Subcutaneous abdominal adipose tissue (tissue), 5 donors: Measurements from ENCODE around the gene BRICD5.

Experiments
- H3K27ac ChIP-seq: one replicate; pipeline ENCODE4 v1.7.0; 2013; ENCODE audit warnings: low read depth, mild to moderate bottlenecking, inconsistent platforms, low read length, moderate library complexity
- H3K27me3 ChIP-seq, 5 donors: one replicate each; pipeline ENCODE4 v1.7.0; 2013; ENCODE audit warnings: low read length in 5 of 5, inconsistent platforms in 1 of 5; ENCODE audit not compliant: control insufficient read depth in 5 of 5, insufficient read depth in 4 of 5
- H3K36me3 ChIP-seq, 5 donors: one replicate each; pipeline ENCODE4 v1.7.0; 2013; ENCODE audit warnings: low read length in 5 of 5; ENCODE audit not compliant: control insufficient read depth in 5 of 5, insufficient read depth in 5 of 5
- H3K4me1 ChIP-seq, 5 donors: one replicate each; pipeline ENCODE4 v1.7.0; 2013; ENCODE audit warnings: low read length in 5 of 5, mild to moderate bottlenecking in 3 of 5, moderate library complexity in 1 of 5; ENCODE audit not compliant: control insufficient read depth in 5 of 5, insufficient read depth in 5 of 5
- H3K4me3 ChIP-seq, 5 donors: one replicate each; pipeline ENCODE4 v1.7.0; 2013; ENCODE audit warnings: low read length in 5 of 5, low read depth in 1 of 5
- H3K9ac ChIP-seq, 5 donors: one replicate each; pipeline ENCODE4 v1.7.0; 2013; ENCODE audit warnings: low read length in 5 of 5, mild to moderate bottlenecking in 4 of 5, moderate library complexity in 3 of 5
- H3K9me3 ChIP-seq, 5 donors: one replicate each; pipeline ENCODE4 v1.7.0; 2013; ENCODE audit warnings: low read length in 5 of 5; ENCODE audit not compliant: control insufficient read depth in 5 of 5
- donor health status: healthy.
- donor health status: healthy.
- donor health status: healthy.
- donor health status: healthy.
- donor health status: healthy.

Gene BRICD5

GRCh38 chr16:2178321-2179106, 32.1 kb downstream of the BRICD5 start:
- Histone ChIP-seq H3K27me3 (peaks cover 0 to 3% (median 0%) of the 10 kb centered on the region in 5 donors), H3K4me3 (no peak overlapping the region), H3K9me3 (peaks cover 0 to 6% (median 0%) of the 10 kb centered on the region in 5 donors), H3K27ac (no peak overlapping the region), H3K4me1 (no peaks in the 10 kb centered on the region), H3K36me3 (peaks cover 0 to 43% (median 39%) of the 10 kb centered on the region in 5 donors), H3K9ac (no peak overlapping the region)

GRCh38 chr16:2177561-2177960, 33.1 kb downstream of the BRICD5 start:
- Histone ChIP-seq H3K9me3 (peaks cover 0 to 6% (median 0%) of the 10 kb centered on the region in 5 donors), H3K9ac (no peak overlapping the region), H3K36me3 (peaks cover 0 to 52% (median 46%) of the 10 kb centered on the region in 5 donors), H3K4me1 (no peaks in the 10 kb centered on the region), H3K27ac (no peak overlapping the region), H3K27me3 (peaks cover 0 to 3% (median 0%) of the 10 kb centered on the region in 5 donors), H3K4me3 (no peak overlapping the region)

GRCh38 chr16:2177101-2177500, 33.6 kb downstream of the BRICD5 start:
- H3K9ac ChIP-seq: no peak overlapping the region
- no peaks in the 10 kb centered on the region for H3K4me1 ChIP-seq
- H3K4me3 ChIP-seq: no peak overlapping the region
- H3K36me3 ChIP-seq: peaks cover 0 to 55% (median 48%) of the 10 kb centered on the region in 5 donors
- H3K27ac ChIP-seq: no peak overlapping the region
- peaks cover 0 to 3% (median 0%) of the 10 kb centered on the region in 5 donors for H3K27me3 ChIP-seq
- peaks cover 0 to 4% (median 0%) of the 10 kb centered on the region in 5 donors for H3K9me3 ChIP-seq

DNA sequence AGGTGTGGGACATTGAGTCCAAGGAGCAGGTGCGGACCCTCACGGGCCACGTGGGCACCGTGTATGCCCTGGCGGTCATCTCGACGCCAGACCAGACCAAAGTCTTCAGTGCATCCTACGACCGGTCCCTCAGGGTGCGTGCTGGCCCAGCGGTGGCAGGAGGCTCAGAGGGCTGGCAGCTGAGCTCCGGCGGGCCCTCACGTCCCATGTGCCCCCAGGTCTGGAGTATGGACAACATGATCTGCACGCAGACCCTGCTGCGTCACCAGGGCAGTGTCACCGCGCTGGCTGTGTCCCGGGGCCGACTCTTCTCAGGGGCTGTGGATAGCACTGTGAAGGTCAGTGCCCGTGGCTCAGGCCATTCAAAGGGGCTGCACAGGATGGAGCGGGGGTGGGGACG, 34.6 kb downstream of the BRICD5 start:
- H3K9me3 ChIP-seq: no peaks in the 10 kb centered on the region
- no peak overlapping the region for H3K9ac ChIP-seq
- peaks cover 0 to 7% (median 0%) of the 10 kb centered on the region in 5 donors for H3K4me1 ChIP-seq
- peaks cover 0 to 66% (median 58%) of the 10 kb centered on the region in 5 donors for H3K36me3 ChIP-seq
- H3K27me3 ChIP-seq: peaks cover 0 to under 1% (median 0%) of the 10 kb centered on the region in 5 donors
- no peak overlapping the region for H3K4me3 ChIP-seq
- H3K27ac ChIP-seq: no peak overlapping the region

DNA sequence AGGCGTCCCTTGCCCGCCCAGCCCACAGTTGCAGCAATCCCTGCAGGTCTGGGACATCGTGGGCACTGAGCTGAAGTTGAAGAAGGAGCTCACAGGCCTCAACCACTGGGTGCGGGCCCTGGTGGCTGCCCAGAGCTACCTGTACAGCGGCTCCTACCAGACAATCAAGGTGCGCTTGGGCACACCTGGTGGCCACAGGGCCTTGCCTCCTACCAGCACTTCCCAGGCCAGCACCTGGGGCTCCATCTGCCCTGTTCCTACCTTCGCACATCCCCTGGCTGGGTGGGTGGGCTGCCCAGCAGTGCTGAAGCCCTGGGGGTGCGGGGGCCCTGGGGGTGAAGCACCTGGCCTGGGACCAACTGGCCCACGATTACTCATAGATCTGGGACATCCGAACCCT, 35.2 kb downstream of the BRICD5 start:
- no peak overlapping the region for H3K4me3 ChIP-seq
- H3K9me3 ChIP-seq: no peaks in the 10 kb centered on the region
- H3K9ac ChIP-seq: no peak overlapping the region
- peaks cover 0 to 70% (median 60%) of the 10 kb centered on the region in 5 donors for H3K36me3 ChIP-seq
- peaks cover 0 to 7% (median 0%) of the 10 kb centered on the region in 5 donors for H3K4me1 ChIP-seq
- H3K27me3 ChIP-seq: no peaks in the 10 kb centered on the region
- no peak overlapping the region for H3K27ac ChIP-seq

DNA sequence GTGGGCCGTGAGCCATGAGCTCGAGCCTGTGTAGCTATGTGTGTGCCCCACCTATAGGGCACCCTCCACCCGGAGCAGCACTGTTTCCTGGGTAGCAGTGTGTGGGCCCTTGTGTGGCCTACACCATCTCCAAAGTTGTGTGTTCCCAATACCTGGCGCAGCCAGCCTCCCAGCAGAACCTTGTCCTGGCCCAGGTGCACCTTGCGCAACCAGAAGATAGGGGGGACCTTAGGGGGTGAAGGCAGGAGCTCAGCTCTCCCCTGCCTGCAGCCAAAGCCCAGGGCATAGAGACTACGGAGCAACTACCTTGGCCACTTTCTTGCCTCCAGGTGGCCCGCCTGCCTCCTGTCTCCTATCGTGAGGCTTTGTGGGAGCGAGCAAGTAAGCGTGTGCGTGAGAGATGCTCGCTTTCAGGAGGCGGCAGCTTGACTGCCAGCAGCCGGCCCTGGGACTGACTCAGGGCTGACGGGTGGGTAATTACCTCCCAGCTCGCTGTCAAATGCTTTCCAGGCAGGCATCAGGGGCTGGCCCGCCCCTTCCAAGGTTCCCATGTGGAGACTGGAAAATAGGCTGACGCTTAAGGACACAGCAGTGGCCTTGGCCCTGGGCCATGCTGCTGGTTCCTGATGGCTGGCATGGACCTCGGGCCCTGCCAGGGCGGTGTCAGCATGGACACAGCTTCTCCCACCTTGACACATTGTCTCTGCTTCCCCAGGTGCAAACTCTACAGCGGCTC, 36.1 kb downstream of the BRICD5 start:
- Histone ChIP-seq H3K36me3 (peaks cover 0 to 71% (median 60%) of the 10 kb centered on the region in 5 donors), H3K4me1 (peaks cover 0 to 12% (median 2%) of the 10 kb centered on the region in 5 donors)

GRCh38 chr16:2173916-2174315, 36.7 kb downstream of the BRICD5 start:
- Histone ChIP-seq H3K9ac (no peak overlapping the region), H3K4me1 (peaks cover 0 to 18% (median 8%) of the 10 kb centered on the region in 5 donors), H3K27ac (no peak overlapping the region), H3K27me3 (no peaks in the 10 kb centered on the region), H3K4me3 (no peak overlapping the region), H3K9me3 (no peaks in the 10 kb centered on the region), H3K36me3 (peaks cover 0 to 75% (median 60%) of the 10 kb centered on the region in 5 donors)

More for the DNA sequence above, 36.1 kb downstream of the BRICD5 start:
- H3K4me3 ChIP-seq: no peak overlapping the region
- no peak overlapping the region for H3K9ac ChIP-seq
- no peaks in the 10 kb centered on the region for H3K27me3 ChIP-seq
- no peak overlapping the region for H3K27ac ChIP-seq
- H3K9me3 ChIP-seq: no peaks in the 10 kb centered on the region

- peaks cover 0 to 20% (median 10%) of the 10 kb centered on the region in 5 donors for H3K4me1 ChIP-seq
- H3K9me3 ChIP-seq: no peaks in the 10 kb centered on the region
- H3K36me3 ChIP-seq: peaks cover 0 to 80% (median 62%) of the 10 kb centered on the region in 5 donors
- no peaks in the 10 kb centered on the region for H3K27me3 ChIP-seq
- no peak overlapping the region for H3K4me3 ChIP-seq
- H3K9ac ChIP-seq: no peak overlapping the region
- no peak overlapping the region for H3K27ac ChIP-seq
Measured at GRCh38 chr16:2173366-2173765, 37.3 kb downstream of the BRICD5 start.

DNA sequence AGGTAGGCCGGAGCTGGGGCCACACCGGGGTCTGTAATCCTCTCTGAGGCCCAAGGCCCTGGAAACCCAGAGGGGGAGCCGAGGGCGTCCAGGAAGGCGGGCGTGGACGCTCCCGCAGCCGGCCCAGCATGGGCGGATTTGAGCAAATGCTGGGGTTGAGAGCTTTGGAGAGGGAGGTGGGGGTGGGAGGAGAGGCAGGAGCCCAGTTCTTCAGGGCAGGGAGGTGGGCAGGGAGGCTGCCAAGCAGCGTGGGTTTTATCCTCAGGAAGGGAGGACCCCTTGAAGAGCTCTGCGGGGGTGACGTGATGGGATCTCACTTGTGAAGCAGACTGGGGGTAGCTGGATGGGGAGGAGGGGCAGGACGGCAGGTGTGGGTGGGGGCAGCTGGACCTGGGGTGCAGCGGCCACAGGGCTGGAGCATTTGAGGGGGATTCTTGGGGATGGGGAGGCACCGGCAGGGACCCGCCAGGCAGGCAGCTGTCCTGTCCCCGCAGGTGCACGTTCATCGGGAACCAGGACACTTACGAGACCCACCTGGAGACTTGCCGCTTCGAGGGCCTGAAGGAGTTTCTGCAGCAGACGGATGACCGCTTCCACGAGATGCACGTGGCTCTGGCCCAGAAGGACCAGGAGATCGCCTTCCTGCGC, 37.9 kb downstream of the BRICD5 start:
- no peaks in the 10 kb centered on the region for H3K27me3 ChIP-seq
- H3K9ac ChIP-seq: no peak overlapping the region
- no peak overlapping the region for H3K4me3 ChIP-seq
- no peaks in the 10 kb centered on the region for H3K9me3 ChIP-seq
- peaks cover 0 to 85% (median 67%) of the 10 kb centered on the region in 5 donors for H3K36me3 ChIP-seq
- H3K27ac ChIP-seq: no peak overlapping the region
- peaks cover 0 to 20% (median 10%) of the 10 kb centered on the region in 5 donors for H3K4me1 ChIP-seq
